HG03558 (cell line): ENCODE data around the gene IGHMBP2.

Experiments used
- ATAC-seq: cut with Tn5 transposase; IDR thresholded peaks from one replicate; pipeline ENCODE4 v1.9.1; 2021; ENCODE audit warnings: moderate number of reproducible peaks; ENCODE audit not compliant: unreplicated experiment; ENCODE audit errors: extremely low read depth

The IGHMBP2 gene

GRCh38 chr11:68938816-68939582, 35.3 kb downstream of the IGHMBP2 start:
- ATAC-seq = no peak

- no peak for ATAC-seq
Observed at GRCh38 chr11:68939583-68940555, 36.2 kb downstream of the IGHMBP2 start.

GRCh38 chr11:68940651-68941323, 37.1 kb downstream of the IGHMBP2 start:
- no peak for ATAC-seq

GRCh38 chr11:68941324-68942094, 37.8 kb downstream of the IGHMBP2 start:
- ATAC-seq = no peak

- ATAC-seq = no peak
Observed at GRCh38 chr11:68942095-68942620, 38.5 kb downstream of the IGHMBP2 start.

- ATAC-seq = no peak
Observed at GRCh38 chr11:68942751-68943271, 39.1 kb downstream of the IGHMBP2 start.

GRCh38 chr11:68946416-68947090, 42.9 kb downstream of the IGHMBP2 start:
- no peak for ATAC-seq

- no peak for ATAC-seq
Observed at GRCh38 chr11:68947151-68947550, 43.5 kb downstream of the IGHMBP2 start.

- ATAC-seq = no peak
Observed at GRCh38 chr11:68948496-68948895, 44.8 kb downstream of the IGHMBP2 start.

- ATAC-seq = no peak
Observed at GRCh38 chr11:68948935-68949334, 45.2 kb downstream of the IGHMBP2 start.

- no peak for ATAC-seq
Observed at GRCh38 chr11:68950270-68950669, 46.6 kb downstream of the IGHMBP2 start.

GRCh38 chr11:68950762-68951161, 47.1 kb downstream of the IGHMBP2 start:
- ATAC-seq = no peak

GRCh38 chr11:68954836-68955606, 51.3 kb downstream of the IGHMBP2 start:
- no peak for ATAC-seq

- no peak for ATAC-seq
Observed at GRCh38 chr11:68955607-68955958, 51.9 kb downstream of the IGHMBP2 start.

- no peak for ATAC-seq
Observed at GRCh38 chr11:68956142-68956541, 52.5 kb downstream of the IGHMBP2 start.

GRCh38 chr11:68956547-68957254, 53.0 kb downstream of the IGHMBP2 start:
- no peak for ATAC-seq

- ATAC-seq = no peak
Observed at GRCh38 chr11:68958211-68958610, 54.5 kb downstream of the IGHMBP2 start.
